A549 treated with CpdA at 1 μM for 4 hours (cell line): ENCODE data around the gene CHORDC1. TPM values are rescaled to one million over a fixed set of nuclear protein-coding genes. Genes with fewer than 3 reads are reported as not detected.

Experiments
- total RNA-seq: library from RNA; stranded (reverse); fragments of 200-300 nt; extraction: Qiagen RNA extraction; gene quantifications from 5 replicates; pipeline ENCODE4 v1.2.3, GENCODE V29; 2022; ENCODE audit warnings: low read depth

Gene CHORDC1
- 97.1 to 131 TPM (median 109 TPM) in 5 replicates for total RNA-seq

GRCh38 chr11:90222459-90223247 is at the start of gene CHORDC1:
TSS of gene CHORDC1 (minus strand) at chr11:90223049. CDS start at chr11:90222954, 95 bp downstream.

Other genes with a start within 250 kb of the CHORDC1 start
- gene TRIM49C, start 191.9 kb downstream of the CHORDC1 start, total RNA-seq, result not detected in 5 replicates
- not detected in 5 replicates for gene UBTFL1, start 137.1 kb downstream of the CHORDC1 start, total RNA-seq
- not detected in 5 replicates for gene NAALAD2, start 88.4 kb downstream of the CHORDC1 start, total RNA-seq